HepG2 (cell line): ENCODE measurements around the gene CLEC16A. TPM values are rescaled to one million over a fixed set of nuclear protein-coding genes. Genes with fewer than 3 reads are reported as not detected.
A peak's percentile ranks its signal among the peaks of the same experiment; 100 is the strongest.

ENCODE experiments used
- ATM ChIP-seq: fragments of 450-650 bp; IDR thresholded peaks from 2 replicates; pipeline ENCODE4 v1.7.1; 2017; ENCODE audit warnings: mild to moderate bottlenecking, borderline replicate concordance
- CAMTA2 ChIP-seq: sonication (generic); formaldehyde crosslinking; IDR thresholded peaks from 2 replicates; pipeline ENCODE4 v1.4.0; 2020; ENCODE audit warnings: mild to moderate bottlenecking, missing genetic modification reagents, borderline replicate concordance
- CREM ChIP-seq, 2 experiments: sonication (generic) in 1 of 2; formaldehyde crosslinking in 1 of 2; IDR thresholded peaks; 2 replicates each; pipeline versions ENCODE4 v1.4.0 to v1.6.1; 2016 to 2020; ENCODE audit warnings: antibody characterized with exemption in 1 of 2, mild to moderate bottlenecking in 1 of 2, missing genetic modification reagents in 1 of 2
- DBP ChIP-seq: sonication (generic); formaldehyde crosslinking; IDR thresholded peaks from 2 replicates; pipeline ENCODE4 v1.4.0; 2020; ENCODE audit warnings: missing genetic modification reagents; ENCODE audit errors: not compliant biosample characterization
- GFI1 ChIP-seq: sonication (generic); formaldehyde crosslinking; IDR thresholded peaks from 2 replicates; pipeline ENCODE4 v1.5.0; 2020; ENCODE audit warnings: missing genetic modification reagents, mild to moderate bottlenecking, borderline replicate concordance
- IKZF5 ChIP-seq: IDR thresholded peaks from 2 replicates; pipeline ENCODE4 v1.6.1; 2018; ENCODE audit warnings: missing genetic modification reagents, mild to moderate bottlenecking, missing compliant biosample characterization
- KAT2B ChIP-seq: fragments of 150-350 bp; IDR thresholded peaks from 2 replicates; pipeline ENCODE4 v1.6.1; 2014; ENCODE audit warnings: low read depth, low read length, borderline replicate concordance
- MEIS2 ChIP-seq: sonication (generic); formaldehyde crosslinking; IDR thresholded peaks from 2 replicates; pipeline ENCODE4 v1.9.0; 2021; ENCODE audit warnings: mild to moderate bottlenecking, missing genetic modification reagents
- NONO ChIP-seq, 2 experiments: fragments of 450-650 bp in 1 of 2; sonication (generic) in 1 of 2; formaldehyde crosslinking in 1 of 2; IDR thresholded peaks in 1 of 2; conservative IDR thresholded peaks in 1 of 2; 2 replicates each; pipeline versions ENCODE4 v1.6.1 to v1.8.0; 2017 to 2022; ENCODE audit warnings: mild to moderate bottlenecking in 1 of 2, missing genetic modification reagents in 1 of 2, moderate library complexity in 1 of 2
- SALL1 ChIP-seq: sonication (generic); formaldehyde crosslinking; IDR thresholded peaks from 2 replicates; pipeline ENCODE4 v1.8.0; 2022; ENCODE audit warnings: mild to moderate bottlenecking, missing genetic modification reagents
- SALL2 ChIP-seq: sonication (generic); formaldehyde crosslinking; IDR thresholded peaks from 2 replicates; pipeline ENCODE4 v1.8.1; 2023; ENCODE audit warnings: mild to moderate bottlenecking, missing genetic modification reagents, inconsistent platforms
- SIN3B ChIP-seq: fragments of 150-350 bp; IDR thresholded peaks from 2 replicates; pipeline ENCODE4 v1.6.1; 2014; ENCODE audit warnings: low read length
- SMAD3 ChIP-seq: sonication (generic); formaldehyde crosslinking; IDR thresholded peaks from 2 replicates; pipeline ENCODE4 v1.4.0; 2020; ENCODE audit warnings: missing genetic modification reagents
- TOE1 ChIP-seq: sonication (generic); formaldehyde crosslinking; IDR thresholded peaks from 2 replicates; pipeline ENCODE4 v1.4.0; 2020; ENCODE audit warnings: mild to moderate bottlenecking, missing genetic modification reagents
- YEATS2 ChIP-seq: sonication (generic); formaldehyde crosslinking; IDR thresholded peaks from 2 replicates; pipeline ENCODE4 v1.4.0; 2020; ENCODE audit warnings: missing genetic modification reagents, borderline replicate concordance
- YY1 ChIP-seq: IDR thresholded peaks from 2 replicates; pipeline ENCODE4 v1.6.1; 2011; ENCODE audit warnings: low read length, low read depth, moderate library complexity, mild to moderate bottlenecking; ENCODE audit not compliant: insufficient read depth, insufficient replicate concordance
- ZNF510 ChIP-seq: sonication (generic); formaldehyde crosslinking; IDR thresholded peaks from 2 replicates; pipeline ENCODE4 v1.4.0; 2020; ENCODE audit warnings: low read depth, mild to moderate bottlenecking, missing genetic modification reagents
- ZNF564 ChIP-seq: sonication (generic); formaldehyde crosslinking; IDR thresholded peaks from 2 replicates; pipeline ENCODE4 v1.8.1; 2023; ENCODE audit warnings: mild to moderate bottlenecking, missing genetic modification reagents
- ZNF772 ChIP-seq: sonication (generic); formaldehyde crosslinking; IDR thresholded peaks from 2 replicates; pipeline ENCODE4 v1.5.0; 2020; ENCODE audit warnings: mild to moderate bottlenecking, missing genetic modification reagents
- ZNF775 ChIP-seq: sonication (generic); formaldehyde crosslinking; IDR thresholded peaks from 2 replicates; pipeline ENCODE4 v1.4.0; 2020; ENCODE audit warnings: missing genetic modification reagents, mild to moderate bottlenecking, moderate library complexity, borderline replicate concordance
- polyA plus RNA-seq, 8 experiments: library from polyadenylated mRNA; depleted of rRNA in 3 of 8; stranded (reverse) in 7 of 8; unstranded in 1 of 8; fragments of >200 nt; fragmentation: Illumina TruSeq in 4 of 8; extraction: Trizol in 4 of 8; gene quantifications; 2 replicates each; pipeline versions ENCODE4 v1.2.1 to v1.2.3, GENCODE V29; 2011 to 2016; ENCODE audit warnings: low read depth in 4 of 8, missing spikeins in 1 of 8, mixed read lengths in 1 of 8; ENCODE audit not compliant: insufficient read depth in 1 of 8
- total RNA-seq, 5 experiments: library from RNA; depleted of rRNA; stranded (reverse); fragments of >200 nt; fragmentation: Illumina TruSeq; extraction: Trizol; gene quantifications; 2 replicates each; pipeline ENCODE4 v1.2.3, GENCODE V29; 2016; ENCODE audit warnings: low read depth in 1 of 5
- TF ChIP-seq, protein P1 (sequence below): sonication (generic); formaldehyde crosslinking; IDR thresholded peaks from 2 replicates; pipeline ENCODE4 v1.4.0; 2020; ENCODE audit warnings: missing genetic modification reagents, borderline replicate concordance
- TF ChIP-seq, protein P2 (sequence below): sonication (generic); formaldehyde crosslinking; IDR thresholded peaks from 2 replicates; pipeline ENCODE4 v1.5.1; 2020; ENCODE audit warnings: missing genetic modification reagents, mild to moderate bottlenecking, borderline replicate concordance

CLEC16A gene
- total and polyA plus RNA-seq, 2 of the 13 experiments (the other 11 are each of a cell fraction or from before 2014, with no cell fraction given) = 8.5 to 10.3 TPM

DNA sequence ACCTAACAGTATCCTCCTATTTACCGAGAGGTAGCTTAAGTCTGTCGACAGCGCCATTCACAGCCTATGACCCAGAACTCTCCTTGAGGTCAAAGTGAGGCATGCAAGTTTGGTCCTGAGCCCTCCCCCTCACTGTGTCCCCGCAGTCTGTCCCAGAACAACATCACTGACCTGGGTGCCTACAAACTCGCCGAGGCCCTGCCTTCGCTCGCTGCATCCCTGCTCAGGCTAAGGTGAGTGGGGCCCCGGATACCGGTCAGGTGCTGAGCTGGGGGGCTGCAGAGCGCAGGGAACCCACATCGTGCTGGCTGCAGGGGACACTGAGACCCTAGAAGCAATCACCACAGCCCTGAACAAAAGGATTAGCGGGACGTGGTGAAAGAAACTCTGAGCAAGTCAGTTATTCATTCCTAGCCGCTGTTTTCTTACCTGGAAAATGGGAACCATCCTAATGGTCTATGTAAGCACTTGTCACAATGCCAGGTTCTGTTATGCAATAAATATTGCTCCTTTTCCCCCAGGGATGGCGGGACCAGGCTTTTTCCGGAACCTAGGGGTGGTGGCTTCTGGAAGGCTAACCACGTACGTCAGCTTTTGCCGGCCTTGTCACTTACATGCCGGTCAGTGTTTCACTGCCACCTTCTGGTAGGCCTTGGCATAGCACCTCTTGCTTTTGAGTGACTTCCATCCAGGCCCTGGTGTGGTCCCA lies 25.9 kb upstream of the CLEC16A start (continued):
- no peak for TF ChIP-seq KAT2B
- TF ChIP-seq ZNF775 (CRISPR knock-in tag) = no peak
- TF ChIP-seq NONO (IDR thresholded peaks at IDR 0.05) = no peak
- TF ChIP-seq NONO (CRISPR knock-in tag; conservative IDR thresholded peaks at IDR 0.05) = no peak
- peak; percentile 47 for TF ChIP-seq DBP (CRISPR knock-in tag)
- TF ChIP-seq, protein P1, sequence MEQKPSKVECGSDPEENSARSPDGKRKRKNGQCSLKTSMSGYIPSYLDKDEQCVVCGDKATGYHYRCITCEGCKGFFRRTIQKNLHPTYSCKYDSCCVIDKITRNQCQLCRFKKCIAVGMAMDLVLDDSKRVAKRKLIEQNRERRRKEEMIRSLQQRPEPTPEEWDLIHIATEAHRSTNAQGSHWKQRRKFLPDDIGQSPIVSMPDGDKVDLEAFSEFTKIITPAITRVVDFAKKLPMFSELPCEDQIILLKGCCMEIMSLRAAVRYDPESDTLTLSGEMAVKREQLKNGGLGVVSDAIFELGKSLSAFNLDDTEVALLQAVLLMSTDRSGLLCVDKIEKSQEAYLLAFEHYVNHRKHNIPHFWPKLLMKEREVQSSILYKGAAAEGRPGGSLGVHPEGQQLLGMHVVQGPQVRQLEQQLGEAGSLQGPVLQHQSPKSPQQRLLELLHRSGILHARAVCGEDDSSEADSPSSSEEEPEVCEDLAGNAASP (CRISPR knock-in tag) = peak; percentile 70; the same call in 1 of the 2 replicates
- peak; percentile 76; the same call in 1 of the 2 replicates for TF ChIP-seq YEATS2 (CRISPR knock-in tag)
- TF ChIP-seq SMAD3 = 0 out of 2 replicates have a peak, but pooled peaks have one; percentile 28
- TF ChIP-seq ZNF510 (CRISPR knock-in tag) = no peak
- peak; percentile 79; the same call in 1 of the 2 replicates for TF ChIP-seq SALL2 (CRISPR knock-in tag)
- no peak for TF ChIP-seq ZNF564 (CRISPR knock-in tag)
- TF ChIP-seq, protein P2, sequence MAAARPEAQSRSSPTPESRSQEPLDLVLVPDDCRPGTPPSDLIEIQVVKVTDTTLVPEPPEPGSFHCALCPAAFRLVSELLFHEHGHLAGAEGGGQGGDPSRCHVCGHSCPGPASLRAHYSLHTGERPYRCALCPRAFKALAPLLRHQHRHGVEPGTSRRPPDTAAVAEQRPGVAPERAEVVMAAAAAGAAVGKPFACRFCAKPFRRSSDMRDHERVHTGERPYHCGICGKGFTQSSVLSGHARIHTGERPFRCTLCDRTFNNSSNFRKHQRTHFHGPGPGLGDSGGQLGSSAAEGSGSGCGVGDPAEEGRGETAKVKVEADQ (CRISPR knock-in tag) = no peak; the same call in 1 of the 2 replicates
- no peak for TF ChIP-seq ATM
- no peak for TF ChIP-seq CAMTA2 (CRISPR knock-in tag)
- peak; percentile 64; the same call in 1 of the 2 replicates for TF ChIP-seq MEIS2 (CRISPR knock-in tag)
- no peak for TF ChIP-seq TOE1 (CRISPR knock-in tag)
- TF ChIP-seq CREM (IDR thresholded peaks at IDR 0.05) = peak; percentile 49
- no peak for TF ChIP-seq CREM (CRISPR knock-in tag; IDR thresholded peaks at IDR 0.05)
- no peak; the same call in 1 of the 2 replicates for TF ChIP-seq ZNF772 (CRISPR knock-in tag)
- peak; percentile 75 for TF ChIP-seq SALL1 (CRISPR knock-in tag)
- TF ChIP-seq SIN3B = 0 out of 2 replicates have a peak, but pooled peaks have one; percentile 23
- TF ChIP-seq YY1 = no peak
- TF ChIP-seq IKZF5 (CRISPR knock-in tag) = 0 out of 2 replicates have a peak, but pooled peaks have one; percentile 19
- 0 out of 2 replicates have a peak, but pooled peaks have one; percentile 21 for TF ChIP-seq GFI1 (CRISPR knock-in tag)
